Keratinocyte (primary cell): ENCODE results near the gene ARID1B. TPM values are rescaled to one million over a fixed set of nuclear protein-coding genes. Genes with fewer than 3 reads are reported as not detected.

Source experiments
- DNase-seq: peaks from one replicate; pipeline ENCODE4 v3.0.0-alpha.2; 2011; ENCODE audit warnings: low read depth, missing footprints, low spot score
- FAIRE-seq: peaks from 2 replicates; lab custom pipeline; 2011; peaks lifted over from hg19 to GRCh38; lab: Jason Lieb, UNC
- H2AFZ ChIP-seq: 2 replicates; pipeline ENCODE4 v1.6.0; 2012; ENCODE audit warnings: low read length, control low read depth, inconsistent platforms; ENCODE audit not compliant: control insufficient read depth
- H3K27ac ChIP-seq: 2 replicates; pipeline ENCODE4 v1.5.1; 2011; ENCODE audit warnings: low read length; ENCODE audit not compliant: control insufficient read depth, insufficient read depth
- H3K27me3 ChIP-seq: 3 replicates; pipeline ENCODE4 v1.6.0; 2011; ENCODE audit warnings: low read length; ENCODE audit not compliant: control insufficient read depth, insufficient read depth; ENCODE audit errors: extremely low read depth
- H3K36me3 ChIP-seq, 2 experiments: 2 replicates in 1 of 2; 3 replicates in 1 of 2; pipeline ENCODE4 v1.5.1; 2011; ENCODE audit warnings: low read length in 2 of 2, mild to moderate bottlenecking in 1 of 2; ENCODE audit not compliant: control insufficient read depth in 2 of 2, insufficient read depth in 2 of 2; ENCODE audit errors: extremely low read depth in 1 of 2
- H3K4me1 ChIP-seq: 3 replicates; pipeline ENCODE4 v1.5.1; 2011; ENCODE audit warnings: low read length; ENCODE audit not compliant: control insufficient read depth, insufficient read depth; ENCODE audit errors: extremely low read depth
- H3K4me2 ChIP-seq: 3 replicates; pipeline ENCODE4 v1.6.0; 2011; ENCODE audit warnings: low read depth, low read length; ENCODE audit not compliant: control insufficient read depth, insufficient read depth; ENCODE audit errors: extremely low read depth
- H3K4me3 ChIP-seq, 3 experiments: fragments of 200-600 bp in 1 of 3; sonication (generic) in 1 of 3; 2 replicates in 2 of 3; 3 replicates in 1 of 3; pipeline ENCODE4 v1.5.1; 2011 to 2016; ENCODE audit warnings: low read length in 3 of 3, mild to moderate bottlenecking in 3 of 3, control low read depth in 2 of 3, inconsistent platforms in 1 of 3, low read depth in 1 of 3, mixed read lengths in 1 of 3, mixed run types in 1 of 3, moderate library complexity in 1 of 3; ENCODE audit not compliant: control insufficient read depth in 2 of 3, insufficient read depth in 2 of 3; ENCODE audit errors: extremely low read depth in 1 of 3
- H3K79me2 ChIP-seq: 2 replicates; pipeline ENCODE4 v1.6.0; 2012; ENCODE audit warnings: low read length; ENCODE audit not compliant: control insufficient read depth, insufficient read depth
- H3K9ac ChIP-seq: 3 replicates; pipeline ENCODE4 v1.6.0; 2011; ENCODE audit warnings: low read length; ENCODE audit not compliant: control insufficient read depth, insufficient read depth; ENCODE audit errors: extremely low read depth
- H3K9me1 ChIP-seq: 3 replicates; pipeline ENCODE4 v1.6.0; 2011; ENCODE audit warnings: low read length; ENCODE audit not compliant: control insufficient read depth, insufficient read depth; ENCODE audit errors: extremely low read depth
- H3K9me3 ChIP-seq: 2 replicates; pipeline ENCODE4 v1.5.1; 2012; ENCODE audit warnings: low read depth, low read length; ENCODE audit not compliant: control insufficient read depth
- H4K20me1 ChIP-seq: 3 replicates; pipeline ENCODE4 v1.6.0; 2011; ENCODE audit warnings: low read length; ENCODE audit not compliant: control insufficient read depth, insufficient read depth; ENCODE audit errors: extremely low read depth
- CTCF ChIP-seq, 3 experiments: IDR thresholded peaks in 1 of 3; conservative IDR thresholded peaks in 1 of 3; optimal IDR thresholded peaks in 1 of 3; 2 replicates in 2 of 3; 3 replicates in 1 of 3; pipeline versions ENCODE3 to v1.5.1; 2011; ENCODE audit warnings: low read length in 3 of 3, mild to moderate bottlenecking in 3 of 3, moderate library complexity in 2 of 3, control low read depth in 1 of 3, inconsistent platforms in 1 of 3; ENCODE audit not compliant: insufficient read depth in 2 of 3; ENCODE audit errors: extremely low read depth in 1 of 3
- EZH2 ChIP-seq: IDR thresholded peaks from one replicate; pipeline ENCODE4 v1.6.1; 2012; ENCODE audit warnings: inconsistent platforms, mild to moderate bottlenecking, low read length, moderate library complexity
- dilution Hi-C: fragments of 300-500 bp; cut with MboI; formaldehyde crosslinking; loops from one replicate; pipeline ENCODE4 v1.7.0; 2020; ENCODE audit warnings: low sequenced_read_pairs; ENCODE audit not compliant: extremely low pct_ligation_motif_present
- polyA plus RNA-seq, 5 experiments: library from polyadenylated mRNA; depleted of rRNA in 3 of 5; stranded (reverse) in 3 of 5; stranded (forward) in 1 of 5; unstranded in 1 of 5; fragments of >200 nt; gene quantifications; 1 replicate in 1 of 5; 2 replicates in 3 of 5; 3 replicates in 1 of 5; pipeline versions ENCODE4 v1.2.1 to v1.2.3, GENCODE V29; 2011 to 2012; ENCODE audit warnings: missing spikeins in 2 of 5, low read depth in 1 of 5, low replicate concordance in 1 of 5

The ARID1B gene
- polyA plus RNA-seq, 1 donor (not counting 4 experiments of a cell fraction or from before 2014, with no cell fraction given) = 14.9 TPM

- Histone ChIP-seq H3K36me3 (peaks cover 3 to 4% of the 10 kb centered on the region in 2 experiments), H3K4me3 (no peak overlapping the region), H3K4me2 (no peak overlapping the region), H3K9me3 (no peaks in the 10 kb centered on the region), H3K27ac (no peak overlapping the region), H3K79me2 (no peaks in the 10 kb centered on the region), H3K9me1 (no peaks in the 10 kb centered on the region), H3K27me3 (no peaks in the 10 kb centered on the region), H3K4me1 (no peaks in the 10 kb centered on the region), H4K20me1 (no peaks in the 10 kb centered on the region), H3K9ac (no peak overlapping the region), H2AFZ (no peak overlapping the region)
- FAIRE-seq (no peak), DNase-seq (no peak)
- TF ChIP-seq EZH2 = no peak
- no peak for TF ChIP-seq CTCF (optimal IDR thresholded peaks at IDR 0.05 in 1 of 3, IDR thresholded peaks at IDR 0.05 in 1 of 3, conservative IDR thresholded peaks at IDR 0.05 in 1 of 3; ENCODE audit: extremely low read depth in 1 of 3, insufficient read depth in 2 of 3, low read length in 3 of 3)
- dilution Hi-C loops = no loop called here
Measured at GRCh38 chr6:157131250-157131649, 354.1 kb downstream of the ARID1B start.

GRCh38 chr6:157133856-157134255 is 356.7 kb downstream of the ARID1B start:
- Histone ChIP-seq H3K4me1 (no peaks in the 10 kb centered on the region), H3K9ac (no peak overlapping the region), H3K4me3 (no peak overlapping the region), H3K9me1 (no peaks in the 10 kb centered on the region), H4K20me1 (no peaks in the 10 kb centered on the region), H3K36me3 (peaks cover 3 to 4% of the 10 kb centered on the region in 2 experiments), H3K27me3 (no peaks in the 10 kb centered on the region), H2AFZ (no peak overlapping the region), H3K9me3 (no peaks in the 10 kb centered on the region), H3K27ac (no peak overlapping the region), H3K79me2 (no peaks in the 10 kb centered on the region), H3K4me2 (no peak overlapping the region)
- no peak for FAIRE-seq
- TF ChIP-seq EZH2 (no peak), CTCF (optimal IDR thresholded peaks at IDR 0.05 in 1 of 3, IDR thresholded peaks at IDR 0.05 in 1 of 3, conservative IDR thresholded peaks at IDR 0.05 in 1 of 3; ENCODE audit: extremely low read depth in 1 of 3, insufficient read depth in 2 of 3, low read length in 3 of 3) (no peak)
- dilution Hi-C loops = no loop called here
- no peak for DNase-seq
